Prostate gland (tissue), 2 donors: Measurements from ENCODE around the gene NXPE2. TPM values are rescaled to one million over a fixed set of nuclear protein-coding genes. Genes with fewer than 3 reads are reported as not detected.

Experiments used
- DNase-seq: peaks from one replicate; pipeline ENCODE4 v3.0.0-alpha.2; 2019; ENCODE audit warnings: low spot score
- H3K27ac ChIP-seq, 2 donors: fragments of 200-600 bp; sonication (generic); 2 replicates each; pipeline ENCODE4 v1.5.1; 2017 to 2019
- H3K27me3 ChIP-seq: fragments of 200-600 bp; sonication (generic); replicated peaks from 2 replicates; pipeline ENCODE4 v1.5.1; 2019; ENCODE audit not compliant: insufficient read depth
- H3K36me3 ChIP-seq, 2 donors: fragments of 200-600 bp; sonication (generic); 1 replicate in 1 of 2; 2 replicates in 1 of 2; pipeline versions ENCODE4 v1.5.1 to v1.8.1; 2017 to 2019
- H3K4me1 ChIP-seq: fragments of 200-600 bp; sonication (generic); replicated peaks from 2 replicates; pipeline ENCODE4 v1.5.1; 2019
- H3K4me3 ChIP-seq, 2 donors: fragments of 200-600 bp; sonication (generic); 2 replicates each; pipeline ENCODE4 v1.5.1; 2017 to 2019
- H3K9me3 ChIP-seq: fragments of 200-600 bp; sonication (generic); 2 replicates; pipeline ENCODE4 v1.5.1; 2017
- POLR2A ChIP-seq: fragments of 450-650 bp; IDR thresholded peaks from one replicate; pipeline ENCODE4 v1.6.1; 2016; ENCODE audit warnings: antibody characterized with exemption, mild to moderate bottlenecking
- POLR2AphosphoS5 ChIP-seq: sonication (generic); formaldehyde crosslinking; IDR thresholded peaks from one replicate; pipeline ENCODE4 v1.6.1; 2017; ENCODE audit warnings: antibody characterized with exemption
- WGBS: methylation state at CpG from one replicate; pipeline ENCODE4 v1.1.5; 2018; 5-methylcytosine and 5-hydroxymethylcytosine counted together
- intact Hi-C: fragments of 100-400 bp; cut with DNase I; formaldehyde crosslinking; loops from one replicate; pipeline ENCODE4 v1.14.2; 2022
- total RNA-seq, 2 donors: library from RNA; depleted of rRNA; stranded (reverse); fragments of >200 nt; gene quantifications; one replicate each; pipeline ENCODE4 v1.1.0, GENCODE V29; 2016
- TF ChIP-seq, protein P1 (sequence below), 4 experiments: fragments of 200-600 bp in 2 of 4; fragments of 450-650 bp in 2 of 4; sonication (generic) in 2 of 4; IDR thresholded peaks; 1 replicate in 3 of 4; 2 replicates in 1 of 4; pipeline ENCODE4 v1.5.1; 2016 to 2019; ENCODE audit warnings: antibody characterized with exemption in 4 of 4, mild to moderate bottlenecking in 2 of 4, moderate library complexity in 2 of 4

NXPE2 gene
- total RNA-seq, 2 donors from 2014 or later = 0.62 to 0.68 TPM

DNA sequence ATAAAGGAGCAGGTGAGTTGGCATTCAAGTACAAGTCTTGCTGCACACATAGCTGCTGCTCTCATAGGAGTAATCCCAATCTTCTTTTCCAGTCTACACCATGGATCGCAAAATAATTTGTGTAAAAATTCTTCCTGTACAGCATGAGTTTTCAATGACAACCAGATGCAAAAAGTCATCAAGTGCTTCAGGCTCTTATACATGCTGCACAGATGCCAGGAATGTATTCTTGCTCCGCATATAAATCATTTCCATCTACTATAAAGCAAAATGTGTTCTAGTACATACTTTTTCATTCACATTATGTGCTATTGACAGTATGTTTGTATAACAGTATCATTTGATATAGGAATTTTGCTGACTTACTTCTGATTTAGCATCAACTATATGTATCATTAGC is 35.4 kb downstream of the NXPE2 start:
- Histone ChIP-seq H3K27ac (no peak overlapping the region), H3K9me3 (no peaks in the 10 kb centered on the region), H3K4me3 (no peak overlapping the region), H3K27me3 (no peaks in the 10 kb centered on the region), H3K36me3 (no peaks in the 10 kb centered on the region), H3K4me1 (no peaks in the 10 kb centered on the region)
- 83% methylated on average over 2 of the region's 2 CpGs for WGBS
- DNase-seq = no peak
- TF ChIP-seq POLR2A (no peak), POLR2AphosphoS5 (no peak)
- TF ChIP-seq, protein P1, sequence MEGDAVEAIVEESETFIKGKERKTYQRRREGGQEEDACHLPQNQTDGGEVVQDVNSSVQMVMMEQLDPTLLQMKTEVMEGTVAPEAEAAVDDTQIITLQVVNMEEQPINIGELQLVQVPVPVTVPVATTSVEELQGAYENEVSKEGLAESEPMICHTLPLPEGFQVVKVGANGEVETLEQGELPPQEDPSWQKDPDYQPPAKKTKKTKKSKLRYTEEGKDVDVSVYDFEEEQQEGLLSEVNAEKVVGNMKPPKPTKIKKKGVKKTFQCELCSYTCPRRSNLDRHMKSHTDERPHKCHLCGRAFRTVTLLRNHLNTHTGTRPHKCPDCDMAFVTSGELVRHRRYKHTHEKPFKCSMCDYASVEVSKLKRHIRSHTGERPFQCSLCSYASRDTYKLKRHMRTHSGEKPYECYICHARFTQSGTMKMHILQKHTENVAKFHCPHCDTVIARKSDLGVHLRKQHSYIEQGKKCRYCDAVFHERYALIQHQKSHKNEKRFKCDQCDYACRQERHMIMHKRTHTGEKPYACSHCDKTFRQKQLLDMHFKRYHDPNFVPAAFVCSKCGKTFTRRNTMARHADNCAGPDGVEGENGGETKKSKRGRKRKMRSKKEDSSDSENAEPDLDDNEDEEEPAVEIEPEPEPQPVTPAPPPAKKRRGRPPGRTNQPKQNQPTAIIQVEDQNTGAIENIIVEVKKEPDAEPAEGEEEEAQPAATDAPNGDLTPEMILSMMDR (IDR thresholded peaks at IDR 0.05) = no peak
- intact Hi-C loops = no loop called here

DNA sequence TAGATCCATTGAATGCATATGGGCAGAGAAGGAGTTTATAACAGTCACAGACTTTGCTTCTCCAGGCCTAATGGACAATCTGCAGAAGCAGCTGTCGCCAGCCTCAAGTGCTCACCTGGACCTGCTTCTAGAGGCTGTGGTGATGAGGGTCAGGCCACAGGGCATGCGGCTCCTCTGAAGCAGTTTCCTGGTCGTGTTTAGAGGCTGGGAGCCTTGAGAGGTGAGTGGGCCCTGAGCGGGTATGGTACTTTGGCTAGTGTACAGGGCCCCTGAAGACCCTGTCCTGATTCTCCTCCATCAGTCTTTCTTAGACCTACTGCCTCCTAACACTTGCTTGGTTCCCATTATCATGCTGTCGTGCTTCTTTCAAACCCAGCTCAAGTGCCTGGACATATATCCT is 41.2 kb downstream of the NXPE2 start:
- WGBS = 94% methylated on average over 5 of the region's 5 CpGs
- Histone ChIP-seq H3K36me3 (no peaks in the 10 kb centered on the region), H3K4me3 (no peak overlapping the region), H3K27ac (no peak overlapping the region), H3K4me1 (no peaks in the 10 kb centered on the region), H3K27me3 (no peaks in the 10 kb centered on the region), H3K9me3 (no peaks in the 10 kb centered on the region)
- no peak for TF ChIP-seq POLR2AphosphoS5
- TF ChIP-seq POLR2A = no peak
- TF ChIP-seq, protein P1 (IDR thresholded peaks at IDR 0.05) = no peak
- no peak for DNase-seq
- intact Hi-C loops = no loop called here

DNA sequence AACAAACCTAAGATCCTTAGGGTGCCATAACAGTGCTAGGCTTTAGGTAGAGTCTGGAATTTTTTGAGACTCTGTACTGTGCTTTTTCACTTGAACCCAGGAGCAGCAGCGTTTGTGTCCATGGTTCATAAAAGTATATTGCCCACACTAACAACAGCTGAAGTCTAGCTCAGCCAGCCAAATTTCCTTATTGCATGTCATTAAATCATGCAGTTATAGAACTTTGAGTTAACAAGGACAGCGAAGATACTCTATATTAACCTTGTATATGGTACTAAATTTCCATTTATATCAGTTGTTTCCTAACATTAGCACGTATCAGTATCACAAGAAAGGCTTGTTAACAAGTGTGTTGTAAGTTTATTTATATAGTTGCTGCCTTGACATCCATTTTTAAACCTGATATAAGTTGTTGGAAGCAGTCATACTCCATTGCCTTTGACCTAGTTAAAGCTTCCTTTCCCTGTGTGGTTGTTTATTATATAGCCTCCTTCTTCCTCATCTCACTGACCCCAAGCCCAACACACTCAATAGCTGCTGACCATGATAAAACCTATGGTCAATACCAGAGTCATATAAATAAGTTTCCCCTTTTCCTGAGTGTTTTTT is 46.7 kb downstream of the NXPE2 start:
- intact Hi-C loops = no loop called here
- no peaks in the 10 kb centered on the region for H3K27me3 ChIP-seq
- DNase-seq = no peak
- H3K4me1 ChIP-seq = no peaks in the 10 kb centered on the region
- H3K9me3 ChIP-seq = no peaks in the 10 kb centered on the region
- H3K27ac ChIP-seq = no peak overlapping the region
- WGBS = 63% methylated on average over 3 of the region's 3 CpGs
- H3K36me3 ChIP-seq = no peaks in the 10 kb centered on the region
- H3K4me3 ChIP-seq = no peak overlapping the region
- TF ChIP-seq POLR2AphosphoS5 (no peak), POLR2A (no peak)
- TF ChIP-seq, protein P1 (IDR thresholded peaks at IDR 0.05) = no peak

DNA sequence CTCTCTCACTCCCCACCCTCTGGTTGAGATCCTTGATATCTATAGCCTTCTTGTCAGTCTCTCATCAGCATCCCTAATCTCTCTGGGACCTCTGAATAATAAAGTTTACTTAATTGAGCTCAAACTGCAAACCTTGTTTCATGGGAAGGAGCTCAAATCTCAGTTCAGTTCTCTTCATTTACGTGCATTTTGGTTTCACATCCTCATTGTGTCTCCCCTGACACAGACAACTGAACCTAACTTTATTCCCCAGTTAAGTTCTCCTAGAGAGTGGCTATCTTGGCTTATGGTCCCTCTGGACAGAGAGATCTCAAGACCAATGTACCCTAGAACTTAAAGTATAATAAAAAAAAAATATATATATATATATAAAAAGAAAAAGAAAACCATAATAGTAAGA is 47.3 kb downstream of the NXPE2 start:
- H3K27me3 ChIP-seq = no peaks in the 10 kb centered on the region

DNA sequence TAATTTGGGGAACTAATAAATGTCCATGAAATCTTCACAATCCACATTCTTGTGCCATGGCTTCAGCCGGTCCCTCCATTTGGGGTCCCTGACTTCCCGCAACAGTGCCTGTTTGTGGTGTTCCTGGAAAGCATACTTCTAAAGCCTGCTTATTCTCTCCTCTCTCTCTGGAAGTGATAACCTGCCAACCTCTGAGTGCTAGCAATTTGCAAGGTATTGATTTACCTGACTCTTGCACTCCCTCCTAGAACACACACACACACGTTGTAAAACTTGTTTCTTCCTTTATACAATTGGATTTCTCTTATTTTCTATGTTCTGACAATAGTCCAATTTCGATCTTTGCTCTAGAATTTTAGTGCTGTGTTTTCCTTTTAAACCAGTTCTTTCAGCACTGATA is 58.5 kb downstream of the NXPE2 start:
- no peaks in the 10 kb centered on the region for H3K27me3 ChIP-seq
- TF ChIP-seq, protein P1 (IDR thresholded peaks at IDR 0.05) = no peak
- no peak for TF ChIP-seq POLR2AphosphoS5
- TF ChIP-seq POLR2A = no peak
- no peaks in the 10 kb centered on the region for H3K4me1 ChIP-seq
- intact Hi-C loops = no loop called here
- no peak overlapping the region for H3K4me3 ChIP-seq
- H3K9me3 ChIP-seq = no peaks in the 10 kb centered on the region
- H3K36me3 ChIP-seq = no peaks in the 10 kb centered on the region
- WGBS = 70% methylated on average over 4 of the region's 4 CpGs
- DNase-seq = no peak
- no peak overlapping the region for H3K27ac ChIP-seq

More for the DNA sequence above, 47.3 kb downstream of the NXPE2 start:
- WGBS = 83% methylated on average over 1 of the region's 1 CpG
- Histone ChIP-seq H3K4me1 (no peaks in the 10 kb centered on the region), H3K4me3 (no peak overlapping the region), H3K9me3 (no peaks in the 10 kb centered on the region), H3K36me3 (no peaks in the 10 kb centered on the region), H3K27ac (no peak overlapping the region)
- TF ChIP-seq, protein P1 (IDR thresholded peaks at IDR 0.05) = no peak
- no peak for TF ChIP-seq POLR2AphosphoS5
- no peak for TF ChIP-seq POLR2A
- intact Hi-C loops = no loop called here
- no peak for DNase-seq
